ENCODE results near the gene TRAP1. TPM values are rescaled to one million over a fixed set of nuclear protein-coding genes. Genes with fewer than 3 reads are reported as not detected.
"Not testable (repeated sequence)": the region's sequence is repeated elsewhere in the genome, so short reads cannot be mapped to it uniquely, and the experiment has no call there.

The TRAP1 gene
- polyA plus RNA-seq, 3 donors = 22.8 to 54.0 (median 22.9) TPM

DNA sequence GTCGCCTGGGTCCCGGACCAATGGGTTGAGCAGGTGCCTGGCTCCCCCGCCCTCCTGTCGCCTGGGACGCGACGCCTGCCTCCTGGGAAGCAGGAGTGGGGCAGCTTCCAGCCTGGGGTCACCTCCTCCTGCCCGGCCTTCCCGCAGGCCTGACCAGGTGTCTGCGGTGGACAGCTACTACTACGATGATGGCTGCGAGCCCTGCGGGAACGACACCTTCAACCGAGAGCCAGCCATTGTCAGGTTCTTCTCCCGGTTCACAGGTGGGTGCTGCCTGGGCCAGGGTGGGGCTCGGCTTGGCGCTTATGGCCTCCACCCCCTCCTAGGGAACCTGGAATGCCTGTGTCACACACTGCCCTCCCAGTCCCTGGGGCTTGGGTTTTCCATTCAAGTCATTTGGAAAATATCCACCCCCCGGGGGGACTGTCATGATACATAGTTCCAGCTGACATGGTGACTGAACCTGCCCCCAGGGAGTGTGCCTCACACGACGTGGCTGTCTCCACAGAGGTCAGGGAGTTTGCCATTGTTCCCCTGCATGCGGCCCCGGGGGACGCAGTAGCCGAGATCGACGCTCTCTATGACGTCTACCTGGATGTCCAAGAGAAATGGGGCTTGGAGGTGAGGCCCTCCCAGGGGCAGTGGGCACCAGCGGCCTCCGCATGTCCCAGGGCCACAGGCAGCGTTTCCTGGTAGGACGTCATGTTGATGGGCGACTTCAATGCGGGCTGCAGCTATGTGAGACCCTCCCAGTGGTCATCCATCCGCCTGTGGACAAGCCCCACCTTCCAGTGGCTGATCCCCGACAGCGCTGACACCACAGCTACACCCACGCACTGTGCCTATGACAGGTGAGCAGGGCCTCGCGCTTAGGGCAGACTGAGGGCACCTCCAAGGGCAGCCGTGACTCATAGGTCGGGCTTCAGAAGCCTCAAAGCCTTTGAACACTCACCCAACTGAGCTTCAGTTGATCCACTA, 60.5 kb downstream of the TRAP1 start:
- Histone ChIP-seq H3K36me3 (replicated peaks in 1 of 2; ENCODE audit: control insufficient read depth in 1 of 2, insufficient read depth in 2 of 2, low read length in 2 of 2) (peaks cover 65 to 86% of the 10 kb centered on the region in 2 donors), H3K4me3 (replicated peaks in 1 of 3; ENCODE audit: low read depth in 2 of 3, low read length in 3 of 3) (no peak overlapping the region), H2AFZ (ENCODE audit: insufficient read depth, low read depth, low read length, poor library complexity, severe bottlenecking) (no peak overlapping the region), H3K9ac (ENCODE audit: insufficient read depth, low read length, poor library complexity, severe bottlenecking) (no peak overlapping the region), H3K9me3 (replicated peaks in 1 of 2; ENCODE audit: control insufficient read depth in 1 of 2, insufficient read depth in 1 of 2, low read length in 2 of 2) (no peaks in the 10 kb centered on the region), H3K4me1 (ENCODE audit: control insufficient read depth in 1 of 2, insufficient read depth in 2 of 2, low read length in 2 of 2) (no peaks in the 10 kb centered on the region), H4K20me1 (ENCODE audit: insufficient read depth, low read length) (no peaks in the 10 kb centered on the region), H3K27ac (ENCODE audit: low read depth in 1 of 2, low read length in 2 of 2) (no peak overlapping the region), H3K79me2 (ENCODE audit: insufficient read depth, low read length) (no peaks in the 10 kb centered on the region), H3K27me3 (ENCODE audit: control insufficient read depth in 2 of 2, insufficient read depth in 2 of 2, low read length in 2 of 2) (no peaks in the 10 kb centered on the region), H3K4me2 (replicated peaks; ENCODE audit: extremely low read depth, low read length, poor library complexity, severe bottlenecking) (no peak overlapping the region)
- intact Hi-C loops (cut with micrococcal nuclease) = no loop called here
- 98% methylated on average over 39 of the region's 42 CpGs for WGBS (ENCODE audit: insufficient coverage)
- Mint-ChIP-seq H3K36me3 (peaks cover 70 to 89% of the 10 kb centered on the region in 2 donors), H3K9me3 (peaks cover 0 to 2% (median 0%) of the 10 kb centered on the region in 7 donors), H3K4me3 (no peak overlapping the region), H3K27ac (no peak overlapping the region), H3K27me3 (ENCODE audit: low read depth in 3 of 3) (no peaks in the 10 kb centered on the region), H3K4me1 (peaks cover 1% of the 10 kb centered on the region)
- no peak for DNase-seq
- TF ChIP-seq, protein P1, sequence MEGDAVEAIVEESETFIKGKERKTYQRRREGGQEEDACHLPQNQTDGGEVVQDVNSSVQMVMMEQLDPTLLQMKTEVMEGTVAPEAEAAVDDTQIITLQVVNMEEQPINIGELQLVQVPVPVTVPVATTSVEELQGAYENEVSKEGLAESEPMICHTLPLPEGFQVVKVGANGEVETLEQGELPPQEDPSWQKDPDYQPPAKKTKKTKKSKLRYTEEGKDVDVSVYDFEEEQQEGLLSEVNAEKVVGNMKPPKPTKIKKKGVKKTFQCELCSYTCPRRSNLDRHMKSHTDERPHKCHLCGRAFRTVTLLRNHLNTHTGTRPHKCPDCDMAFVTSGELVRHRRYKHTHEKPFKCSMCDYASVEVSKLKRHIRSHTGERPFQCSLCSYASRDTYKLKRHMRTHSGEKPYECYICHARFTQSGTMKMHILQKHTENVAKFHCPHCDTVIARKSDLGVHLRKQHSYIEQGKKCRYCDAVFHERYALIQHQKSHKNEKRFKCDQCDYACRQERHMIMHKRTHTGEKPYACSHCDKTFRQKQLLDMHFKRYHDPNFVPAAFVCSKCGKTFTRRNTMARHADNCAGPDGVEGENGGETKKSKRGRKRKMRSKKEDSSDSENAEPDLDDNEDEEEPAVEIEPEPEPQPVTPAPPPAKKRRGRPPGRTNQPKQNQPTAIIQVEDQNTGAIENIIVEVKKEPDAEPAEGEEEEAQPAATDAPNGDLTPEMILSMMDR (IDR thresholded peaks at IDR 0.05) = no peak

GRCh38 chr16:3656160-3656490, 61.2 kb downstream of the TRAP1 start:
- intact Hi-C loops (cut with micrococcal nuclease); H3K9me3 ChIP-seq (replicated peaks in 1 of 2; ENCODE audit: control insufficient read depth in 1 of 2, insufficient read depth in 1 of 2, low read length in 2 of 2); H3K9ac ChIP-seq (ENCODE audit: insufficient read depth, low read length, poor library complexity, severe bottlenecking); H3K4me1 Mint-ChIP-seq; H3K27me3 Mint-ChIP-seq (ENCODE audit: low read depth in 3 of 3); H3K4me3 ChIP-seq (replicated peaks in 1 of 3; ENCODE audit: low read depth in 2 of 3, low read length in 3 of 3); H4K20me1 ChIP-seq (ENCODE audit: insufficient read depth, low read length); H3K9me3 Mint-ChIP-seq; H3K4me1 ChIP-seq (ENCODE audit: control insufficient read depth in 1 of 2, insufficient read depth in 2 of 2, low read length in 2 of 2); H2AFZ ChIP-seq (ENCODE audit: insufficient read depth, low read depth, low read length, poor library complexity, severe bottlenecking); H3K27ac ChIP-seq (ENCODE audit: low read depth in 1 of 2, low read length in 2 of 2); H3K79me2 ChIP-seq (ENCODE audit: insufficient read depth, low read length); H3K4me2 ChIP-seq (replicated peaks; ENCODE audit: extremely low read depth, low read length, poor library complexity, severe bottlenecking); DNase-seq; H3K27ac Mint-ChIP-seq; H3K4me3 Mint-ChIP-seq; H3K27me3 ChIP-seq (ENCODE audit: control insufficient read depth in 2 of 2, insufficient read depth in 2 of 2, low read length in 2 of 2): not testable (repeated sequence)
- 100% methylated on average over 2 of the region's 10 CpGs for WGBS (ENCODE audit: insufficient coverage)
- peaks cover 64 to 86% of the 10 kb centered on the region in 2 donors for H3K36me3 ChIP-seq (replicated peaks in 1 of 2; ENCODE audit: control insufficient read depth in 1 of 2, insufficient read depth in 2 of 2, low read length in 2 of 2)
- peaks cover 71 to 89% of the 10 kb centered on the region in 2 donors for H3K36me3 Mint-ChIP-seq

Data from CD14-positive monocyte (primary cell).